ENCODE data around the gene KCNMA1.

KCNMA1 gene

GRCh38 chr10:77455561-77455960, 182.0 kb downstream of the KCNMA1 start:
- DNase-seq (ENCODE audit: low read depth in 3 of 3): no peak

GRCh38 chr10:77452952-77453564, 184.6 kb downstream of the KCNMA1 start:
- no peak for DNase-seq (ENCODE audit: low read depth in 3 of 3)

- no peak for DNase-seq (ENCODE audit: low read depth in 3 of 3)
These were observed 185.7 kb downstream of the KCNMA1 start for GRCh38 chr10:77451886-77452285.

GRCh38 chr10:77448226-77448625, 189.4 kb downstream of the KCNMA1 start:
- no peak for DNase-seq (ENCODE audit: low read depth in 3 of 3)

- DNase-seq (ENCODE audit: low read depth in 3 of 3): no peak
These were observed 190.9 kb downstream of the KCNMA1 start for GRCh38 chr10:77446700-77447099.

- no peak for DNase-seq (ENCODE audit: low read depth in 3 of 3)
These were observed 192.1 kb downstream of the KCNMA1 start for GRCh38 chr10:77445547-77445946.

GRCh38 chr10:77444041-77444440, 193.6 kb downstream of the KCNMA1 start:
- no peak for DNase-seq (ENCODE audit: low read depth in 3 of 3)

- no peak for DNase-seq (ENCODE audit: low read depth in 3 of 3)
These were observed 194.9 kb downstream of the KCNMA1 start for GRCh38 chr10:77442699-77443189.

- no peak for DNase-seq (ENCODE audit: low read depth in 3 of 3)
These were observed 196.0 kb downstream of the KCNMA1 start for GRCh38 chr10:77441353-77442166.

- DNase-seq (ENCODE audit: low read depth in 3 of 3): no peak
These were observed 201.2 kb downstream of the KCNMA1 start for GRCh38 chr10:77436257-77436975.

- no peak for DNase-seq (ENCODE audit: low read depth in 3 of 3)
These were observed 204.1 kb downstream of the KCNMA1 start for GRCh38 chr10:77433546-77433945.

GRCh38 chr10:77431980-77432797, 205.4 kb downstream of the KCNMA1 start:
- DNase-seq (ENCODE audit: low read depth in 3 of 3): no peak

GRCh38 chr10:77431209-77431611, 206.4 kb downstream of the KCNMA1 start:
- DNase-seq (ENCODE audit: low read depth in 3 of 3): no peak

GRCh38 chr10:77430530-77430929, 207.1 kb downstream of the KCNMA1 start:
- no peak for DNase-seq (ENCODE audit: low read depth in 3 of 3)

GRCh38 chr10:77428691-77429395, 208.8 kb downstream of the KCNMA1 start:
- DNase-seq (ENCODE audit: low read depth in 3 of 3): no peak

GRCh38 chr10:77424257-77424656, 213.4 kb downstream of the KCNMA1 start:
- no peak for DNase-seq (ENCODE audit: low read depth in 3 of 3)

GRCh38 chr10:77422491-77423338, 214.9 kb downstream of the KCNMA1 start:
- no peak for DNase-seq (ENCODE audit: low read depth in 3 of 3)

- no peak for DNase-seq (ENCODE audit: low read depth in 3 of 3)
These were observed 216.0 kb downstream of the KCNMA1 start for GRCh38 chr10:77421591-77421990.

GRCh38 chr10:77420947-77421523, 216.6 kb downstream of the KCNMA1 start:
- DNase-seq (ENCODE audit: low read depth in 3 of 3): no peak

GRCh38 chr10:77419979-77420378, 217.6 kb downstream of the KCNMA1 start:
- no peak for DNase-seq (ENCODE audit: low read depth in 3 of 3)

Measured in stimulated activated CD4-positive, alpha-beta T cell treated with anti-CD3 and anti-CD28 coated beads, TNF-alpha, amount 100 ng/mL, for 4 hours (primary cell).